Cardiac muscle cell (in vitro differentiated cells and primary cell): ENCODE measurements around the gene ARID3C. TPM values are rescaled to one million over a fixed set of nuclear protein-coding genes. Genes with fewer than 3 reads are reported as not detected.

Experiments
- DNase-seq, 2 donors: peaks; one replicate each; pipeline versions ENCODE4 v3.0.0 to v3.0.0-alpha.2; 2010 to 2017; ENCODE audit warnings: low read depth in 1 of 2, low spot score in 1 of 2
- H3K27ac ChIP-seq: fragments of 200-600 bp; sonication (generic); 2 replicates; pipeline ENCODE4 v1.5.1; 2016
- H3K27me3 ChIP-seq: fragments of 200-600 bp; sonication (generic); 2 replicates; pipeline ENCODE4 v1.6.0; 2016; ENCODE audit warnings: control low read depth
- H3K36me3 ChIP-seq: fragments of 200-600 bp; sonication (generic); 2 replicates; pipeline ENCODE4 v1.5.1; 2016; ENCODE audit warnings: control low read depth
- H3K4me1 ChIP-seq: fragments of 200-600 bp; sonication (generic); 2 replicates; pipeline ENCODE4 v1.8.1; 2017; ENCODE audit warnings: low read depth, mild to moderate bottlenecking, mixed run types
- H3K4me3 ChIP-seq: fragments of 200-600 bp; sonication (generic); 2 replicates; pipeline ENCODE4 v1.5.1; 2016; ENCODE audit warnings: mild to moderate bottlenecking
- H3K9me3 ChIP-seq: fragments of 200-600 bp; sonication (generic); 2 replicates; pipeline ENCODE4 v1.5.1; 2017; ENCODE audit warnings: low read depth, mild to moderate bottlenecking, control low read depth
- CTCF ChIP-seq: IDR thresholded peaks from 2 replicates; pipeline ENCODE4 v1.5.1; 2012; ENCODE audit warnings: low read depth, mild to moderate bottlenecking, low read length
- polyA plus RNA-seq: library from polyadenylated mRNA; unstranded; fragments of >200 nt; fragmentation: Nextera tagmentation; extraction: Ambion mirVana; gene quantifications from 2 replicates; pipeline ENCODE4 v1.2.1, GENCODE V29; 2016
- total RNA-seq: library from RNA; depleted of rRNA; stranded (reverse); fragments of >200 nt; gene quantifications from 2 replicates; pipeline ENCODE4 v1.2.3, GENCODE V29; 2016

The ARID3C gene
- total and polyA plus RNA-seq, 2 experiments from 2014 or later: 0.27 to 1.4 TPM

DNA sequence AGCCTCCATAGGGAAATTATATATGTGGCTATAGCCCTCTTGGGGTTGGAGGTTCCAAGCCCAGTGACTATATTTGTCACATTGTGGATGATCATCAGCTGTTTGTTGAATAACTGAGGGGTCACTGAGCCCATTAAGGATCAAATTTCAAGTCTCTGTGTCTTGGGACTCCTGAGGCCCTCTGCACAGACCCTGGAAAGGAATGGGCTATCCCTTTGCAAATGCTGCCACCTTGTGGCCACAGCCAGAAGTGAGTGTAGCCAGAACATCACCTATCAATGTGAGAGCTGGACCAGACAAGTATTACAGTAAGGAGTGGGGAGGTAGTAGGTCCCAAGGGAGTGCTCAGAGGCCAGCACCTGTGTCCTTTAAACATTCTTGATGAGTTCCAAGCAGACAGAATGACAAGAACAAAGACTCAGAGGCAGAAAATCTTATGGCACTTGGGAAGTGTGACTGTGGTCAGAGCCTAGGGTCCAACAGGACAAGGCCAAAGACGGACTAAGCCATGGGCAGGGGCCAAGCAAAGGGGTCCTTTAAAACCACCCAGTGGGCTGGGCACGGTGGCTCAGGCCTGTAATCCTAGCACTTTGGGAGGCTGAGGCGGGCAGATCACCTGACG is 25.1 kb downstream of the ARID3C start:
- H3K4me1 ChIP-seq: peaks cover 10% of the 10 kb centered on the region
- H3K4me3 ChIP-seq: no peak overlapping the region
- H3K36me3 ChIP-seq: no peaks in the 10 kb centered on the region
- peak; percentile 81 to 87 for DNase-seq
- TF ChIP-seq CTCF: peak; percentile 91
- H3K9me3 ChIP-seq: no peaks in the 10 kb centered on the region
- H3K27ac ChIP-seq: no peak overlapping the region
- no peaks in the 10 kb centered on the region for H3K27me3 ChIP-seq

DNA sequence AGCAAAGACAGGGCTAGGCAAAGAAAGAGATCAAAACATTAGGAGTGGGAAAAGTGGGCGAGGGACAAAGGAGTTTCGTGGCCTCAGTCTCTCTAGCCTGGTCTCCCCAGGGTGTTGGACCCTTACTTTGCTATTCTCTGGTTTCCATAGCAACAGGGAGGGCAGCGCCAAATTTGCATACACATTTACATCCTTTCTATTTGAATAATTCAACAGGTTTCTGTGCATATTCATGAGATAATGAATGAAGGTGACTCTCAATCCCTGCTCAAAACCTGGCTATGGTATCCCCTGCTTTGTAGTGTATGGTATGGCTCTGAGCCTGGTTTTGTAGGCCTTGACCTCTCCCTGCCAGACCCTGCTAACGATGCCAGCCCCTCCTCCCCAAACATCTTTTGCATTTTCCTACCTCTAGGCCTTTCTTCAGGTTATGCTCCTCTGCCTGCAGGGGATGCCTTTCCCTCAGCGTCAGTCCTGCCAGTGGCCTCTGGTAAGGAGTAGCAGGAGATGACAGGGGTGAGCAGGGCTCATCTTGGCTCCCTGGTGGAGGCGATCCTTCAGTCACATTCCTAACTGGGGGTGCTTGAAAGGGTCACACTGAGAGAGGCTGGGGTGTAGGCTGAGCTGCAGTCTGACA is 26.8 kb downstream of the ARID3C start:
- DNase-seq: no peak
- Histone ChIP-seq H3K27me3 (no peaks in the 10 kb centered on the region), H3K4me3 (no peak overlapping the region), H3K27ac (no peak overlapping the region), H3K9me3 (no peaks in the 10 kb centered on the region), H3K36me3 (no peaks in the 10 kb centered on the region), H3K4me1 (peaks cover 12% of the 10 kb centered on the region)
- no peak for TF ChIP-seq CTCF

GRCh38 chr9:34600908-34601307 is 28.0 kb downstream of the ARID3C start:
- no peak for TF ChIP-seq CTCF
- no peaks in the 10 kb centered on the region for H3K36me3 ChIP-seq
- peaks cover 12% of the 10 kb centered on the region for H3K4me1 ChIP-seq
- no peak overlapping the region for H3K27ac ChIP-seq
- no peak overlapping the region for H3K4me3 ChIP-seq
- H3K9me3 ChIP-seq: no peaks in the 10 kb centered on the region
- no peaks in the 10 kb centered on the region for H3K27me3 ChIP-seq
- DNase-seq: no peak

- H3K36me3 ChIP-seq: no peaks in the 10 kb centered on the region
Observed at GRCh38 chr9:34599546-34599945, 29.3 kb downstream of the ARID3C start.

GRCh38 chr9:34594177-34594576 is 34.7 kb downstream of the ARID3C start:
- no peak overlapping the region for H3K27ac ChIP-seq
- H3K27me3 ChIP-seq: peaks cover 37% of the 10 kb centered on the region
- DNase-seq: no peak

More at GRCh38 chr9:34599546-34599945, 29.3 kb downstream of the ARID3C start:
- H3K4me1 ChIP-seq: peaks cover 12% of the 10 kb centered on the region
- H3K27me3 ChIP-seq: no peaks in the 10 kb centered on the region
- H3K9me3 ChIP-seq: no peaks in the 10 kb centered on the region
- no peak overlapping the region for H3K4me3 ChIP-seq
- no peak for DNase-seq
- H3K27ac ChIP-seq: no peak overlapping the region
- no peak for TF ChIP-seq CTCF

More at GRCh38 chr9:34594177-34594576, 34.7 kb downstream of the ARID3C start:
- Histone ChIP-seq H3K9me3 (no peaks in the 10 kb centered on the region), H3K36me3 (no peaks in the 10 kb centered on the region), H3K4me3 (no peak overlapping the region), H3K4me1 (peaks cover 10% of the 10 kb centered on the region)
- TF ChIP-seq CTCF: no peak
